SK-N-MC (cell line): ENCODE data around the gene PIK3R1.

ENCODE experiments used
- DNase-seq: peaks from one replicate; pipeline ENCODE4 v3.0.0-alpha.2; 2011; ENCODE audit warnings: low read depth, low spot score
- H3K27ac ChIP-seq: fragments of 200-600 bp; sonication (generic); 2 replicates; pipeline ENCODE4 v1.5.1; 2016; ENCODE audit warnings: mixed run types
- H3K36me3 ChIP-seq: fragments of 200-600 bp; sonication (generic); 2 replicates; pipeline ENCODE4 v1.6.1; 2017; ENCODE audit warnings: antibody characterized with exemption, low read length, mixed read lengths; ENCODE audit not compliant: insufficient read depth
- H3K4me3 ChIP-seq: fragments of 200-600 bp; sonication (generic); 2 replicates; pipeline ENCODE4 v1.5.1; 2016
- H3K9ac ChIP-seq: fragments of 200-600 bp; sonication (generic); 2 replicates; pipeline ENCODE4 v1.8.0; 2017; ENCODE audit warnings: mixed run types, mixed read lengths; ENCODE audit not compliant: insufficient read length
- H3K9me3 ChIP-seq: fragments of 200-600 bp; sonication (generic); 2 replicates; pipeline ENCODE4 v1.6.1; 2017; ENCODE audit warnings: low read depth, mild to moderate bottlenecking, antibody characterized with exemption, low read length, moderate library complexity, mixed read lengths
- EZH2 ChIP-seq: fragments of 200-600 bp; sonication (generic); IDR thresholded peaks from one replicate; pipeline ENCODE4 v1.6.1; 2017; ENCODE audit warnings: antibody characterized with exemption
- FOXP2 ChIP-seq: optimal IDR thresholded peaks from 2 replicates; pipeline ENCODE3; 2011; ENCODE audit warnings: mild to moderate bottlenecking, moderate library complexity; ENCODE audit not compliant: insufficient read depth; ENCODE audit errors: extremely low read length, control extremely low read depth
- POLR2AphosphoS5 ChIP-seq: IDR thresholded peaks from 2 replicates; pipeline ENCODE4 v1.6.1; 2012; ENCODE audit warnings: mild to moderate bottlenecking, low read depth, low read length, borderline replicate concordance

Gene PIK3R1

DNA sequence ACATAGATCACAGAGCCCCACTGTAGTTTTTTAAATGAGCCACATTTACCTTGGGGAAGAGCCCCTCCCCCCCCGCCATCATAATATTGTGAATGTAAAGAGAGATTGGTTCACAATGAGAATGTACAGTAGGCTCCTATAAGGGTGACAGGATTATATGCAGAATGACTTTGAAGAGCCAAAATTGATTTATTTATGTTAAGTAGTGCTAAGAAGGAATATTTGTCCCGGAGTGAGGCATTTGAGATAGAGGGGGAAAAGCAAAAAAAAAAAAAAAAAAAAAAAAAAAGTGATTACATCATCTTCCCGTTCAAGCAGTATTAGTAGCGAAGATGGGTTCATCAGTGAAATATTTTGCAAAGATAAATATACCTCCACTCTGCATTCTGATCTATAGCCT is 73.9 kb downstream of the PIK3R1 start:
- peak overlapping the region; percentile 82 for H3K27ac ChIP-seq
- no peaks in the 10 kb centered on the region for H3K9me3 ChIP-seq
- peak overlapping the region; percentile 73 for H3K9ac ChIP-seq
- no peak for TF ChIP-seq POLR2AphosphoS5
- no peak for TF ChIP-seq FOXP2
- TF ChIP-seq EZH2 = no peak
- peak overlapping the region; percentile 81 for H3K4me3 ChIP-seq
- no peak for DNase-seq
- H3K36me3 ChIP-seq = peaks cover 41% of the 10 kb centered on the region

DNA sequence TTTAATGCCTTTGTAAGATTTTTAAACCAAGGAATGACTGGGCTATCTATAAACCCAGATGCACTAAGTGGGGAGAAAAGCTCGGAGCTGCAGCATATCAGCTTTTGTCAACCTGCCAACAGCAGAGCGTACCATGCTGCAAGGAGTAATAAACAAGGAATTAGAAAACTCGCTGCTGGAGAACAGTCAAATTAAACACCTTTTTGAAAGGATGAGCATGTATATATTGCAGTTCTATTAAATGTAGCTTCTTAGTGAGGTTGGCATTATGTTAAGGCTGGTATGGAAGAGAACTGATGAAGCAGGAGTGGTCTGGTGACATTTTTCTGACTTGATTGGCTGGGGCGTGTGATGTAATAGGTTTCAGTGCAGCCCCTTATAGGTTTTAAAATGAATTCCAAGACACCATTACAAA is 74.7 kb downstream of the PIK3R1 start:
- Histone ChIP-seq H3K27ac (peak overlapping the region; percentile 82), H3K9me3 (no peaks in the 10 kb centered on the region), H3K36me3 (peaks cover 43% of the 10 kb centered on the region), H3K9ac (peak overlapping the region; percentile 73), H3K4me3 (peak overlapping the region; percentile 81)
- TF ChIP-seq POLR2AphosphoS5 (no peak), EZH2 (no peak), FOXP2 (no peak)
- DNase-seq = no peak

- H3K9me3 ChIP-seq = no peaks in the 10 kb centered on the region
These were observed 75.3 kb downstream of the PIK3R1 start for GRCh38 chr5:68290847-68291246.

DNA sequence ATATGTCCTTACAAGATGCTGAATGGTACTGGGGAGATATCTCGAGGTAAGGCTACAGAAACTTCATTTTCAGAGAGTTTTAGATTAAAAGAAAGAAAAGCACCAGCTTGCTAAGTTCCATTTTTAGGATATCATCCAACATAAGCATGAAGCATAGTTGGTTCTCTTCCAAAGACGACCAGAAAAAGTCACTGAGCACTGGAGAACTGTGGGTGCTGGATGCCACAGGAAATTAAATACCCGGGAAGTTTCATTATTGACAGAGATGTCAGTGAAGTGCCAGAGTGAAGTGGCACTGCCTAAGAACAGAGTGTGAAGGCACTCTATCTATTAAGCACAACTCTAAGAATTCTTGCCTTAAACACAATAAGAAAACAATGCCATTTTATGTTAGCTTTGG is 76.8 kb downstream of the PIK3R1 start:
- peaks cover 55% of the 10 kb centered on the region for H3K36me3 ChIP-seq
- no peak for TF ChIP-seq FOXP2
- TF ChIP-seq EZH2 = no peak
- no peak for TF ChIP-seq POLR2AphosphoS5
- H3K27ac ChIP-seq = no peak overlapping the region

More at GRCh38 chr5:68290847-68291246, 75.3 kb downstream of the PIK3R1 start:
- Histone ChIP-seq H3K27ac (no peak overlapping the region), H3K9ac (peak overlapping the region; percentile 73), H3K36me3 (peaks cover 43% of the 10 kb centered on the region), H3K4me3 (peak overlapping the region; percentile 81; the same call in 1 of the 2 replicates)
- TF ChIP-seq EZH2 = no peak
- TF ChIP-seq POLR2AphosphoS5 = no peak
- TF ChIP-seq FOXP2 = no peak
- no peak for DNase-seq

GRCh38 chr5:68295772-68296171 is 80.2 kb downstream of the PIK3R1 start:
- TF ChIP-seq FOXP2 = no peak
- TF ChIP-seq POLR2AphosphoS5 = no peak
- no peak for TF ChIP-seq EZH2
- Histone ChIP-seq H3K27ac (no peak overlapping the region), H3K36me3 (peaks cover 76% of the 10 kb centered on the region), H3K4me3 (no peak overlapping the region), H3K9me3 (no peaks in the 10 kb centered on the region), H3K9ac (no peak overlapping the region)
- no peak for DNase-seq

More for the DNA sequence above, 76.8 kb downstream of the PIK3R1 start:
- Histone ChIP-seq H3K9me3 (no peaks in the 10 kb centered on the region), H3K4me3 (no peak overlapping the region), H3K9ac (no peak overlapping the region)
- DNase-seq = no peak

DNA sequence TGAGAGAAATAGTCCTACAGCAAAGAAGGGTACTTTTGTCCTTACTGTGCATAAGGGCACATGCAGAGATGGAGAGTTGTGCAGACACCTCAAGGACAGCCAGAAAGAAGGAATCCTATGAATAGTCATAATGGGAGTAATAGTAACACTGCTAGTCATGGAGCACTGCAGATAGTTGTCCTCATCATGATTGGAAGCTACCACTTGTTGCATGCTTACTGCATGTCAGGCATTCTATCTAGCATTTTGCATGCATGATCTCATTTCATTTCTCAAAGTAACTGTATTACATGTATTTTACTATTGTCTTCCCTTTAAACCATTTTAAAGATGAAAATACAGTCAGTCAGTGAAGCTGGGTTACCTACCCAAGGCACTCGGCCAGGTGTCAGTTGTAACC is 81.3 kb downstream of the PIK3R1 start:
- Histone ChIP-seq H3K36me3 (peaks cover 81% of the 10 kb centered on the region), H3K27ac (no peak overlapping the region), H3K9ac (no peak overlapping the region), H3K9me3 (no peaks in the 10 kb centered on the region), H3K4me3 (no peak overlapping the region)
- no peak for DNase-seq
- TF ChIP-seq POLR2AphosphoS5 (no peak), EZH2 (no peak), FOXP2 (no peak)

GRCh38 chr5:68297656-68298055 is 82.1 kb downstream of the PIK3R1 start:
- no peak for DNase-seq

GRCh38 chr5:68298479-68298878 is 82.9 kb downstream of the PIK3R1 start:
- no peak overlapping the region for H3K27ac ChIP-seq
- no peak for TF ChIP-seq POLR2AphosphoS5
- TF ChIP-seq EZH2 = no peak
- no peak for TF ChIP-seq FOXP2
- no peak overlapping the region for H3K9ac ChIP-seq
- no peak overlapping the region for H3K4me3 ChIP-seq
- H3K9me3 ChIP-seq = no peaks in the 10 kb centered on the region
- DNase-seq = no peak
- peaks cover 66% of the 10 kb centered on the region for H3K36me3 ChIP-seq

More at GRCh38 chr5:68297656-68298055, 82.1 kb downstream of the PIK3R1 start:
- H3K36me3 ChIP-seq = peaks cover 74% of the 10 kb centered on the region
- H3K27ac ChIP-seq = no peak overlapping the region
- no peak overlapping the region for H3K4me3 ChIP-seq
- no peak for TF ChIP-seq POLR2AphosphoS5
- TF ChIP-seq FOXP2 = no peak
- no peak for TF ChIP-seq EZH2
- H3K9me3 ChIP-seq = no peaks in the 10 kb centered on the region
- no peak overlapping the region for H3K9ac ChIP-seq

- H3K9me3 ChIP-seq = no peaks in the 10 kb centered on the region
- H3K4me3 ChIP-seq = no peak overlapping the region
- H3K36me3 ChIP-seq = peaks cover 60% of the 10 kb centered on the region
These were observed 83.5 kb downstream of the PIK3R1 start for GRCh38 chr5:68299105-68299504.

DNA sequence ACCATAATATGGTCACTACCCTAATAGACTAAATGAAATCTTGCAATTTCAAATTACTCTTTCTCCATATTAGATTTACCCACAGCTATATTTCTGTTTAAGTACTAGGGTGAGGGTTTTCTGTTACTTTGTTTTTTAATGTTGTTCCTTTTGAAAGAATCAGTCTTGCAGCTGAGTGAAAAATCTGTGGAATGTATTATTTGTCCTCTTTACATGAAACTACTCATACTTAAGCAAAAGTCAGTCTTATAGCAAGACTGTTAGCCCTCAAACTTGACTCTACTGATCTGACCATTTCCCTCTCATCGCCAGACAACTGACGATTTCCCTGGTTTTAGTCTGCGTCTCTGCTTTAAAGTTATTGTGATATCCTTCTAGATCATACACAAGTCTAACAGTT is 84.0 kb downstream of the PIK3R1 start:
- no peak overlapping the region for H3K9ac ChIP-seq
- no peak overlapping the region for H3K27ac ChIP-seq
- H3K9me3 ChIP-seq = no peaks in the 10 kb centered on the region
- H3K36me3 ChIP-seq = peaks cover 55% of the 10 kb centered on the region
- TF ChIP-seq EZH2 (no peak), POLR2AphosphoS5 (no peak), FOXP2 (no peak)
- DNase-seq = no peak
- H3K4me3 ChIP-seq = no peak overlapping the region

More at GRCh38 chr5:68299105-68299504, 83.5 kb downstream of the PIK3R1 start:
- Histone ChIP-seq H3K27ac (no peak overlapping the region), H3K9ac (no peak overlapping the region)
- no peak for DNase-seq
- TF ChIP-seq POLR2AphosphoS5 = no peak
- no peak for TF ChIP-seq EZH2
